Umbilical cord (tissue), 2 donors: Measurements from ENCODE around the gene DAB2IP. TPM values are rescaled to one million over a fixed set of nuclear protein-coding genes. Genes with fewer than 3 reads are reported as not detected.

ENCODE experiments used
- DNase-seq: peaks from one replicate; pipeline ENCODE4 v3.0.0-alpha.2; 2015; ENCODE audit warnings: low spot score
- total RNA-seq: library from RNA; depleted of rRNA; stranded (reverse); fragments of >200 nt; gene quantifications from one replicate; pipeline ENCODE4 v1.2.3, GENCODE V29; 2014; ENCODE audit warnings: low replicate concordance; ENCODE audit not compliant: insufficient read depth

The DAB2IP gene
- total RNA-seq, 1 donor from 2014 or later, result 60.9 TPM

GRCh38 chr9:121816449-121816817 lies 165.0 kb downstream of the DAB2IP start:
- no peak for DNase-seq

GRCh38 chr9:121816845-121817450 lies 165.5 kb downstream of the DAB2IP start:
- DNase-seq, result no peak

- no peak for DNase-seq
Measured at GRCh38 chr9:121817476-121817875, 166.0 kb downstream of the DAB2IP start.

- DNase-seq, result no peak
Measured at GRCh38 chr9:121818016-121818661, 166.7 kb downstream of the DAB2IP start.

- DNase-seq, result no peak
Measured at GRCh38 chr9:121818841-121819427, 167.5 kb downstream of the DAB2IP start.

GRCh38 chr9:121819428-121820231 lies 168.2 kb downstream of the DAB2IP start:
- peak; percentile 24 for DNase-seq

- DNase-seq, result no peak
Measured at GRCh38 chr9:121820286-121821005, 169.0 kb downstream of the DAB2IP start.

GRCh38 chr9:121821326-121821725 lies 169.9 kb downstream of the DAB2IP start:
- DNase-seq, result no peak

GRCh38 chr9:121822093-121823085 lies 171.0 kb downstream of the DAB2IP start:
- DNase-seq, result no peak

- peak; percentile 42 for DNase-seq
Measured at GRCh38 chr9:121823451-121824169, 172.2 kb downstream of the DAB2IP start.

- no peak for DNase-seq
Measured at GRCh38 chr9:121824651-121825030, 173.2 kb downstream of the DAB2IP start.

- peak; percentile 65 for DNase-seq
Measured at GRCh38 chr9:121825031-121825691, 173.7 kb downstream of the DAB2IP start.

- DNase-seq, result no peak
Measured at GRCh38 chr9:121826711-121827110, 175.3 kb downstream of the DAB2IP start.

- no peak for DNase-seq
Measured at GRCh38 chr9:121827251-121827967, 176.0 kb downstream of the DAB2IP start.

- DNase-seq, result peak; percentile 37
Measured at GRCh38 chr9:121830441-121831140, 179.2 kb downstream of the DAB2IP start.

- DNase-seq, result no peak
Measured at GRCh38 chr9:121831869-121832268, 180.4 kb downstream of the DAB2IP start.

- no peak for DNase-seq
Measured at GRCh38 chr9:121833061-121833460, 181.6 kb downstream of the DAB2IP start.
